Adrenal gland (tissue), 5 donors: ENCODE measurements around the gene GARS1.

ENCODE experiments used
- POLR2A ChIP-seq, 2 donors: fragments of 450-650 bp; IDR thresholded peaks; one replicate each; pipeline ENCODE4 v1.6.1; 2017; ENCODE audit warnings: antibody characterized with exemption in 2 of 2, mild to moderate bottlenecking in 2 of 2, moderate library complexity in 1 of 2
- TF ChIP-seq, protein P1 (sequence below), 6 experiments: fragments of 450-650 bp in 4 of 6; fragments of 200-600 bp in 2 of 6; sonication (generic) in 1 of 6; IDR thresholded peaks; 1 replicate in 5 of 6; 2 replicates in 1 of 6; pipeline versions ENCODE4 v1.5.1 to v1.8.0; 2016 to 2021; ENCODE audit warnings: antibody characterized with exemption in 6 of 6, mild to moderate bottlenecking in 2 of 6, moderate library complexity in 1 of 6
- donor health status: DM: no; HTN: no; CAD: no.

DNA sequence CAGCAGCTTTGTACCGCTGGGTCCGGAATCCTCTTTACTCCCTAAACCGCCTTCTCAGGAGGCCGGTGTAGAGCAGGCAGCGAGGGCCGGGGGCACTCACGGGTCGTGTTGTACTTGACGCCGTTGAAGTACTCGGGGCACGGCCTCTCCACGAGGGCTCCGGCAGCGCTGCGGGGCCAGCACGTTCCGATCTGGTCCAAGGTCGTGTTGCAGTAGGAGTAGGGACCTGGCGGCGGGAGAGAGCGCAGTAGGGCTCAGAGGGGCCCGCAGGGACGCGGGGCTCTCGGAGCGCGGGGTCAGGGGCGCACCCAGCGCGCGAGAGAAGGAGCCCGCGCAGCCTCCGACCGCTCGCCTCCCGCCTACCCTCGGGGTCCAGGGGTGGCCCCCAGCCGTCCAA lies 87.1 kb downstream of the GARS1 start:
- TF ChIP-seq, protein P1, sequence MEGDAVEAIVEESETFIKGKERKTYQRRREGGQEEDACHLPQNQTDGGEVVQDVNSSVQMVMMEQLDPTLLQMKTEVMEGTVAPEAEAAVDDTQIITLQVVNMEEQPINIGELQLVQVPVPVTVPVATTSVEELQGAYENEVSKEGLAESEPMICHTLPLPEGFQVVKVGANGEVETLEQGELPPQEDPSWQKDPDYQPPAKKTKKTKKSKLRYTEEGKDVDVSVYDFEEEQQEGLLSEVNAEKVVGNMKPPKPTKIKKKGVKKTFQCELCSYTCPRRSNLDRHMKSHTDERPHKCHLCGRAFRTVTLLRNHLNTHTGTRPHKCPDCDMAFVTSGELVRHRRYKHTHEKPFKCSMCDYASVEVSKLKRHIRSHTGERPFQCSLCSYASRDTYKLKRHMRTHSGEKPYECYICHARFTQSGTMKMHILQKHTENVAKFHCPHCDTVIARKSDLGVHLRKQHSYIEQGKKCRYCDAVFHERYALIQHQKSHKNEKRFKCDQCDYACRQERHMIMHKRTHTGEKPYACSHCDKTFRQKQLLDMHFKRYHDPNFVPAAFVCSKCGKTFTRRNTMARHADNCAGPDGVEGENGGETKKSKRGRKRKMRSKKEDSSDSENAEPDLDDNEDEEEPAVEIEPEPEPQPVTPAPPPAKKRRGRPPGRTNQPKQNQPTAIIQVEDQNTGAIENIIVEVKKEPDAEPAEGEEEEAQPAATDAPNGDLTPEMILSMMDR (IDR thresholded peaks at IDR 0.05) = no peak
- no peak for TF ChIP-seq POLR2A (IDR thresholded peaks at IDR 0.05)
